Astrocyte (in vitro differentiated cells and primary cell): Measurements from ENCODE around the gene BRMS1L. TPM values are rescaled to one million over a fixed set of nuclear protein-coding genes. Genes with fewer than 3 reads are reported as not detected.

Experiments
- DNase-seq: peaks from one replicate; pipeline ENCODE4 v3.0.0-alpha.2; 2010; ENCODE audit warnings: low read depth
- FAIRE-seq: peaks from 2 replicates; lab custom pipeline; 2011; peaks lifted over from hg19 to GRCh38; lab: Jason Lieb, UNC
- H2AFZ ChIP-seq: 2 replicates; pipeline ENCODE4 v1.6.0; 2012; ENCODE audit warnings: low read depth, low read length, inconsistent platforms
- H3K27ac ChIP-seq: 2 replicates; pipeline ENCODE4 v1.5.1; 2011; ENCODE audit warnings: low read depth, low read length, inconsistent platforms
- H3K27me3 ChIP-seq: 2 replicates; pipeline ENCODE4 v1.6.0; 2011; ENCODE audit warnings: low read length, inconsistent platforms; ENCODE audit not compliant: insufficient read depth
- H3K36me3 ChIP-seq: 2 replicates; pipeline ENCODE4 v1.5.1; 2011; ENCODE audit warnings: low read length, inconsistent platforms; ENCODE audit not compliant: insufficient read depth
- H3K4me1 ChIP-seq: 2 replicates; pipeline ENCODE4 v1.5.1; 2011; ENCODE audit warnings: low read length, inconsistent platforms; ENCODE audit not compliant: insufficient read depth
- H3K4me2 ChIP-seq: 2 replicates; pipeline ENCODE4 v1.6.0; 2012; ENCODE audit warnings: low read length, inconsistent platforms
- H3K4me3 ChIP-seq: 2 replicates; pipeline ENCODE4 v1.5.1; 2011; ENCODE audit warnings: low read depth, mild to moderate bottlenecking, low read length, inconsistent platforms; ENCODE audit not compliant: insufficient read depth
- H3K79me2 ChIP-seq: 2 replicates; pipeline ENCODE4 v1.6.0; 2012; ENCODE audit warnings: mild to moderate bottlenecking, low read length, inconsistent platforms; ENCODE audit not compliant: insufficient read depth
- H3K9ac ChIP-seq: 2 replicates; pipeline ENCODE4 v1.6.0; 2012; ENCODE audit warnings: mild to moderate bottlenecking, low read length, inconsistent platforms
- H3K9me3 ChIP-seq: 2 replicates; pipeline ENCODE4 v1.5.1; 2012; ENCODE audit warnings: low read depth, mild to moderate bottlenecking, low read length, inconsistent platforms; ENCODE audit not compliant: insufficient read depth
- H4K20me1 ChIP-seq: 2 replicates; pipeline ENCODE4 v1.6.0; 2012; ENCODE audit warnings: low read length, inconsistent platforms; ENCODE audit not compliant: insufficient read depth
- H3K27ac Mint-ChIP-seq: one replicate; pipeline ENCODE4 v1.8.0; 2021; ENCODE audit warnings: mild to moderate bottlenecking, mixed read lengths; ENCODE audit not compliant: unreplicated experiment
- H3K27me3 Mint-ChIP-seq: one replicate; pipeline ENCODE4 v1.8.0; 2021; ENCODE audit warnings: low read depth, mixed read lengths; ENCODE audit not compliant: unreplicated experiment
- H3K36me3 Mint-ChIP-seq: one replicate; pipeline ENCODE4 v1.8.0; 2021; ENCODE audit warnings: low read depth, mixed read lengths; ENCODE audit not compliant: unreplicated experiment
- H3K4me1 Mint-ChIP-seq: one replicate; pipeline ENCODE4 v1.8.0; 2021; ENCODE audit warnings: low read depth, mixed read lengths; ENCODE audit not compliant: unreplicated experiment
- H3K4me3 Mint-ChIP-seq: one replicate; pipeline ENCODE4 v1.8.0; 2021; ENCODE audit warnings: mild to moderate bottlenecking, moderate library complexity, mixed read lengths; ENCODE audit not compliant: unreplicated experiment
- H3K9me3 Mint-ChIP-seq: one replicate; pipeline ENCODE4 v1.8.0; 2021; ENCODE audit warnings: mild to moderate bottlenecking, mixed read lengths; ENCODE audit not compliant: unreplicated experiment
- CTCF ChIP-seq: IDR thresholded peaks from 2 replicates; pipeline ENCODE4 v1.5.1; 2011; ENCODE audit warnings: low read depth, mild to moderate bottlenecking, inconsistent platforms, low read length, moderate library complexity; ENCODE audit not compliant: insufficient read depth
- EZH2 ChIP-seq: IDR thresholded peaks from 2 replicates; pipeline ENCODE4 v1.6.1; 2012; ENCODE audit warnings: mild to moderate bottlenecking, low read length, inconsistent platforms; ENCODE audit not compliant: insufficient read depth
- total RNA-seq: library from RNA; stranded (reverse); gene quantifications from 2 replicates; pipeline ENCODE4 v1.2.1, GENCODE V29; 2021

BRMS1L gene
- total RNA-seq, 1 donor from 2014 or later, result 12.0 TPM

- H3K9me3 Mint-ChIP-seq, result peaks cover 2% of the 10 kb centered on the region
- no peak overlapping the region for H3K27ac Mint-ChIP-seq
These were observed 89.0 kb downstream of the BRMS1L start for GRCh38 chr14:35915185-35915584.

GRCh38 chr14:35915775-35916174 is 89.6 kb downstream of the BRMS1L start:
- H3K4me2 ChIP-seq, result no peak overlapping the region
- Mint-ChIP-seq H3K4me1 (no peaks in the 10 kb centered on the region), H3K36me3 (no peaks in the 10 kb centered on the region), H3K27ac (no peak overlapping the region), H3K9me3 (peaks cover 2% of the 10 kb centered on the region), H3K4me3 (no peak overlapping the region), H3K27me3 (no peaks in the 10 kb centered on the region)
- H4K20me1 ChIP-seq, result no peaks in the 10 kb centered on the region
- H3K27me3 ChIP-seq, result no peaks in the 10 kb centered on the region
- no peak overlapping the region for H3K9ac ChIP-seq
- FAIRE-seq, result no peak
- H3K36me3 ChIP-seq, result no peaks in the 10 kb centered on the region
- H3K9me3 ChIP-seq, result no peaks in the 10 kb centered on the region
- no peak overlapping the region for H3K4me3 ChIP-seq
- TF ChIP-seq CTCF, result no peak
- H2AFZ ChIP-seq, result no peak overlapping the region
- no peak overlapping the region for H3K27ac ChIP-seq
- H3K79me2 ChIP-seq, result no peaks in the 10 kb centered on the region
- no peak for DNase-seq
- H3K4me1 ChIP-seq, result no peaks in the 10 kb centered on the region

More at GRCh38 chr14:35915185-35915584, 89.0 kb downstream of the BRMS1L start:
- Histone ChIP-seq H3K4me2 (no peak overlapping the region), H4K20me1 (no peaks in the 10 kb centered on the region), H3K36me3 (no peaks in the 10 kb centered on the region), H3K4me1 (no peaks in the 10 kb centered on the region), H3K79me2 (no peaks in the 10 kb centered on the region), H2AFZ (no peak overlapping the region), H3K27ac (no peak overlapping the region), H3K9ac (no peak overlapping the region), H3K4me3 (no peak overlapping the region), H3K9me3 (no peaks in the 10 kb centered on the region), H3K27me3 (no peaks in the 10 kb centered on the region)
- H3K36me3 Mint-ChIP-seq, result no peaks in the 10 kb centered on the region
- H3K4me3 Mint-ChIP-seq, result no peak overlapping the region
- H3K27me3 Mint-ChIP-seq, result no peaks in the 10 kb centered on the region
- no peak for TF ChIP-seq EZH2
- no peak for TF ChIP-seq CTCF
- H3K4me1 Mint-ChIP-seq, result no peaks in the 10 kb centered on the region
- no peak for DNase-seq
- FAIRE-seq, result no peak

Other genes with a start within 250 kb of the BRMS1L start
- gene RALGAPA1, start 17.0 kb upstream of the BRMS1L start, total RNA-seq, result 24.8 TPM in 2 replicates